Breast epithelium (tissue), 3 donors: Measurements from ENCODE around the gene ADARB2.

Source experiments
- POLR2A ChIP-seq: fragments of 450-650 bp; IDR thresholded peaks from one replicate; pipeline ENCODE4 v1.6.1; 2016; ENCODE audit warnings: antibody characterized with exemption, mild to moderate bottlenecking, moderate library complexity
- POLR2AphosphoS5 ChIP-seq, 3 donors: sonication (generic); formaldehyde crosslinking; IDR thresholded peaks; one replicate each; pipeline ENCODE4 v1.6.1; 2017; ENCODE audit warnings: antibody characterized with exemption in 3 of 3
- TF ChIP-seq, protein P1 (sequence below), 3 donors: fragments of 450-650 bp; IDR thresholded peaks; one replicate each; pipeline ENCODE4 v1.5.1; 2016 to 2017; ENCODE audit warnings: antibody characterized with exemption in 3 of 3, mild to moderate bottlenecking in 3 of 3, moderate library complexity in 3 of 3

GRCh38 chr10:1418031-1418550, 319.2 kb downstream of the ADARB2 start:
- TF ChIP-seq, protein P1, sequence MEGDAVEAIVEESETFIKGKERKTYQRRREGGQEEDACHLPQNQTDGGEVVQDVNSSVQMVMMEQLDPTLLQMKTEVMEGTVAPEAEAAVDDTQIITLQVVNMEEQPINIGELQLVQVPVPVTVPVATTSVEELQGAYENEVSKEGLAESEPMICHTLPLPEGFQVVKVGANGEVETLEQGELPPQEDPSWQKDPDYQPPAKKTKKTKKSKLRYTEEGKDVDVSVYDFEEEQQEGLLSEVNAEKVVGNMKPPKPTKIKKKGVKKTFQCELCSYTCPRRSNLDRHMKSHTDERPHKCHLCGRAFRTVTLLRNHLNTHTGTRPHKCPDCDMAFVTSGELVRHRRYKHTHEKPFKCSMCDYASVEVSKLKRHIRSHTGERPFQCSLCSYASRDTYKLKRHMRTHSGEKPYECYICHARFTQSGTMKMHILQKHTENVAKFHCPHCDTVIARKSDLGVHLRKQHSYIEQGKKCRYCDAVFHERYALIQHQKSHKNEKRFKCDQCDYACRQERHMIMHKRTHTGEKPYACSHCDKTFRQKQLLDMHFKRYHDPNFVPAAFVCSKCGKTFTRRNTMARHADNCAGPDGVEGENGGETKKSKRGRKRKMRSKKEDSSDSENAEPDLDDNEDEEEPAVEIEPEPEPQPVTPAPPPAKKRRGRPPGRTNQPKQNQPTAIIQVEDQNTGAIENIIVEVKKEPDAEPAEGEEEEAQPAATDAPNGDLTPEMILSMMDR (IDR thresholded peaks at IDR 0.05) = no peak
- TF ChIP-seq POLR2A (no peak), POLR2AphosphoS5 (IDR thresholded peaks at IDR 0.05) (no peak)
